GM19455 (cell line): ENCODE results near the gene TRMT11.

ENCODE experiments used
- ATAC-seq: cut with Tn5 transposase; IDR thresholded peaks from one replicate; pipeline ENCODE4 v1.9.1; 2021; ENCODE audit not compliant: unreplicated experiment

The TRMT11 gene

DNA sequence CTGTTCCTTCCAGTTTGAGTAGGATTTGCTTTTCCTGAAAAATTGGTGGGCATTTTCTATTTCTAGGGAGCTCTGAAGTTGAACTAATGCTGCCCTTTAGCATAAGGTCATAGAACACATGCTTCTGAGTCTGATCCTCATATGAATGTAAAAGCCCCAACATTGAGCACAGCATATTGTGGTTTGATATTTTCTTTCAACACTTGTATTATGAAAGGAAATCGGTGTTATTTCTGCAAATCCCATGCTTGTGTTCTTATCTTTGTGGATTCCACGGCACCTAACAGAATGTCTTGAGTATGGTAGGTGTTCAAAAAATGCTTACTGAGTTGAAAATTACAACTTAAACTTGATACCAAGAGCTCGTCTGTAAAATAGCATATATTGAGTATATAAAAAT is 85.8 kb downstream of the TRMT11 start:
- ATAC-seq = no peak

DNA sequence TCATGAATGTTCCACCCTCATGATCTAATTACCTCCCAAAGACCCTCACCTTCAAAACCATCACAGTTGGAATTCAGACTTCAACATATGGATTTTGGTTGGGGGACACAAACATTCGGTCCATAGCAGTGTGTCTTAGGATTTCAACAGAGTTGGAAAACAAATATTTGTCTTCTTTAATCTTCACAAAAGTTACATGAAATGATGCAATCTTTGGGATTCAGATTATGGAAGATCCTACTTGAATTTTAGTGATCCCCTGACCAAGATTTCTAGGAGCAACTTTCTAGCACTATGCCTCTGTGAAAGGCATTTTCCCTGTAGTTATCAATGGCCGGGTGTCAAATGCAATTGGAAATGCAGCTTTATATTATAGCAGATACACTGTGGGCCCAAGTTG is 86.5 kb downstream of the TRMT11 start:
- no peak for ATAC-seq

DNA sequence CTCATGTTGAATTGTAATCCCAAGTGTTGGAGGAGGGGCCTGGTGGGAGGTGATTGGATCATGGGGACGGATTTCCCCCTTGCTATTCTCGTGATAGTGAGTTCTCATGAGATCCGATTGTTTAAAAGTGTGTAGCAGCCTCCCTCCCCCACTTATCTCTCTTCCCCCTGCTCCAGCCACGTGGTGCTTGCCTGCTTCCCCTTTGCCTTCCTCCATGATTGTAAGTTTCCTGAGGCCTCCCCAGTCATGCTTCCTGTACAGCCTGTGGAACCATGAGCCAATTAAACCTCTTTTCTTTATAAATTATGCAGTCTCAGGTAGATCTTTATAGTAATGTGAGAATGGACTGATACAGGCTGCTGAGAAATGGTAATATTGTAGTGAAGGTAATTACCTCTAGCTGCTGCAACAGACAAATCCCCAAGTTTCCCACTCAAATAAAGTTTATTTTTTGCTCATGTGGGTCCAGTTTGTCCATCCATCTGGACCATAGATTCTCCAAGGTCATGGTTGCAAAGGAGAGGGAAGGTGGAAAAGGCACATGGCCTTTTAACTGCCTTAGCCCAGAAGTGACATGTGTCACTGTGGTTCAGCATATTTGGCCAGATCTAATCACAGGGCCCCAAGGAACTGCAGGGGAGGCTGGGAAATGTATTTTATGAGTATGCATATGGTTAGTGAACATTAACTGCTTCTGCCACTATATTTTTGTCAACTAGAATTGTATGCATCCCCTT is 89.2 kb downstream of the TRMT11 start:
- no peak for ATAC-seq

DNA sequence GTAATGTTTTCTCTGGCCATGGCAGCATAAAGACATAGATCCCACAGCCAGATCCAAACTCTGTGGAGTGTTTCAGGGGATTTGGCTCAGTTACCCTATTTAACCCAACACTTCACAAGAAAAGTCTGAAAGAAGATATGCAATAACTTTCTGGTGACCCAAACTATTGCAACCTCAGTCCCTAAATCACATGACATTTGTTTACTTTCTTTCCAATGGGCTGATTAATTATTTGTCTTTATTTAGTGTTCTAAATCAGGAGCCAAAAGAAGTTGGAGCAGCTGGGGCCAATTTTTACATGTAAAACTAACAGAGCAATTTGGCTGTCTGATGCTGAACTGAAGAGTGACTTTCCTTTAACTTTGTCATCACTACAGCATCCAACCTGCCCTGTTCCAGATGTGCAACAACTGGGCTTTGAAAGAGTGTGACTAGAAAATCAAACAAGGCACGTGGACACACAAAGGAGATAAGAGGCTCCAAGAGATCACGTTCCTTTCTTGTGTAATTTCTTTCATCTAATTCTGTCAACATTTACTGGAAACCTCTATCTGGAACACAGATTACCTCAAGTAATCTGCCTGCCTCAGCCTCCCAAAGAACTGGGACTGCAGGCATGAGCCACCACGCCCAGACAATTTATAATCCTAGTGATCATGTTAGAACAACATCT is 90.8 kb downstream of the TRMT11 start:
- no peak for ATAC-seq

DNA sequence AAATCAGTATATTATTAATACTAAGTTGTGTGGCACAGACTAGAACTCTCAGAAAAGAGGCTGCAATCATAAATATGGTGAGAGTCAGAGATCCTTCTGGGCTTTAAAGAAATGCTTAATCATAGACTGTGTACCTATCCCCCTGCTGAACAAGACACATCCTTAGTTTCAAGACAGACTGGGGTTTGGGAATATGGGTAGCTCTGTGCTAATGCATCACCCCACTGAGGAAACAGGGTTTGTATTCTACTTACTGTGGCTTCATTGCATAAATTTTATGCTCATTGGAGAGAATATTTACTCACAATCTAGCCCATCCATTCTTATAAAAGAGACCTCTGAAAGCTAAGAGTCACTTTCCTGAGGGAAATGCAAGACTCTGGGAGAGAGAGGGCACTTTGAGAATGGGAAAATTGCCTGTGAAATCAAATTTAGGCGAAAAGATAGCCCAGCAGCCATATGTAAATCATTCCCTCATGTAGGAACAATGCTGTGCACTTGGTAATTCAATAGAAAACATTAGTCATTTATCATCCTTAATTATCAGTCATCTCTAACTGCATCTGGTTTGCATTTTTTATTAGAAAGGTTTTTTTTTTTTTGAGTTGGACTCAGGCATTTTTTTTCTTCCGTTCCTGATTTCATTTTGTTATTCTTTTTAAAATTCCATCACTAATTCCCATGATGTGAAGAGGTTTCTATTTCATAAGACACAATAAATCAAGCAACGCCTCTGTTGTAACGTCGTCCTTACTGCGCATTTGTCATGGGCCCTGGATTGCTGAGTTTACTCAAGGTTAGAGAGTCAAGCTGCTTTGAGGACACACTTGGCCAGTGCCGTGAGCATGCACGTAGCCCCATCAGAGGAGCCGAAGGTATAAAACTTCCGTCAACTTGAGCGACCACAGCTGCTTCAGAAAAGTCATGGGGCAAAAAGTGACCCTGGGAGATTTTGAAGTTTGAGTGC is 91.8 kb downstream of the TRMT11 start:
- ATAC-seq = no peak

DNA sequence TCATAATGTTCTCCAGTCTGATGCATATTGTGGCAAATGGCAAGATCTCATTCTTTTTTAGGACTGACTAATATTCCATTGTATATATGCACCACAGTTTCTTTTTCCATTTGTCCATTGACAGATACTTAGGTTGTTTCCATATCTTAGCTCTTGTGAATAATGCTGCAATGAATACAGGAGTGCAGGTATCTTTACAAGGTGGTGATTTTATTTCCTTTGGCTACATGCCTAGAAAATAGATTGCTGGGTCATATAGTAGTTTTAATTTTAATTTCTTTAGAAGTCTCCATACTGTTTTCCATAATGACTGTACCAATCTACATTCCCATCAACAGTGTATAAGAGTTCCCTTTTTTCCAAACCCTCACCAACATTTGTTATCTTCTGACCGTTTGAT is 97.5 kb downstream of the TRMT11 start:
- no peak for ATAC-seq

DNA sequence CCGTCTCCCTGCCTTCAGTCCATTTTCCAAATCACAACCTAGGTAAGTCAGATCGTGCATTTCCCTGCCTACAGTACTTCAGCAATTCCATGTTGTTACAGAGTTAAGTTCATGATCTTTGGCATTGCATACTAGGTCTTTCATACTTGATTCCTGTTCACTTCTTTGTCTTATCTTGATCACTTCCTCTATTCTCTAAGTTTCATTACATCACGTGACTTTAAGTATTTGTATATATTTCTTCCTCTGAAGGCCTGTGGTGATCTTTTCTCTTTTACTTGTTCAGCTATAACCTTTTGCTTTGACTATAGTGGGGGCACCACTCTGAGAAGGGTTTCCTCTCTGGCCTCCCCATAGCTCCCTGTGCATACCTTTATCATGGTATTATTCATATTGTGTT is 100.2 kb downstream of the TRMT11 start:
- no peak for ATAC-seq
